ENCODE results near the gene SPATA9.
A peak's percentile ranks its signal among the peaks of the same experiment; 100 is the strongest.
"Not testable (repeated sequence)": the region's sequence is repeated elsewhere in the genome, so short reads cannot be mapped to it uniquely, and the experiment has no call there.

SPATA9 gene

GRCh38 chr5:95638632-95639031, 44.2 kb downstream of the SPATA9 start:
- no peak overlapping the region for H3K4me3 ChIP-seq (ENCODE audit: low read depth, low read length)
- DNase-seq (ENCODE audit: low read depth, low spot score), result no peak
- no peak for TF ChIP-seq CTCF (IDR thresholded peaks at IDR 0.05; ENCODE audit: low read depth, low read length)
- in situ Hi-C loops (cut with HindIII; ENCODE audit: low sequenced_read_pairs), result no loop called here

GRCh38 chr5:95634081-95634480, 48.7 kb downstream of the SPATA9 start:
- H3K4me3 ChIP-seq (ENCODE audit: low read depth, low read length), result no peak overlapping the region
- TF ChIP-seq CTCF (IDR thresholded peaks at IDR 0.05; ENCODE audit: low read depth, low read length), result no peak
- in situ Hi-C loops (cut with HindIII; ENCODE audit: low sequenced_read_pairs), result no loop called here
- no peak for DNase-seq (ENCODE audit: low read depth, low spot score)

- no peak overlapping the region for H3K4me3 ChIP-seq (ENCODE audit: low read depth, low read length)
- in situ Hi-C loops (cut with HindIII; ENCODE audit: low sequenced_read_pairs), result no loop called here
- TF ChIP-seq CTCF (IDR thresholded peaks at IDR 0.05; ENCODE audit: low read depth, low read length), result no peak
- no peak for DNase-seq (ENCODE audit: low read depth, low spot score)
Observed at GRCh38 chr5:95633671-95634070, 49.1 kb downstream of the SPATA9 start.

- H3K4me3 ChIP-seq (ENCODE audit: low read depth, low read length); in situ Hi-C loops (cut with HindIII; ENCODE audit: low sequenced_read_pairs); DNase-seq (ENCODE audit: low read depth, low spot score): not testable (repeated sequence)
Observed at GRCh38 chr5:95632942-95633341, 49.8 kb downstream of the SPATA9 start.

- no peak for TF ChIP-seq CTCF (IDR thresholded peaks at IDR 0.05; ENCODE audit: low read depth, low read length)
- in situ Hi-C loops (cut with HindIII; ENCODE audit: low sequenced_read_pairs), result no loop called here
- DNase-seq (ENCODE audit: low read depth, low spot score), result peak; percentile 28
- no peak overlapping the region for H3K4me3 ChIP-seq (ENCODE audit: low read depth, low read length)
Observed at GRCh38 chr5:95631991-95632675, 50.7 kb downstream of the SPATA9 start.

GRCh38 chr5:95631255-95631958, 51.4 kb downstream of the SPATA9 start:
- in situ Hi-C loops (cut with HindIII; ENCODE audit: low sequenced_read_pairs), result no loop called here
- DNase-seq (ENCODE audit: low read depth, low spot score), result peak; percentile 83
- no peak for TF ChIP-seq CTCF (IDR thresholded peaks at IDR 0.05; ENCODE audit: low read depth, low read length)
- H3K4me3 ChIP-seq (ENCODE audit: low read depth, low read length), result no peak overlapping the region

- no peak for DNase-seq (ENCODE audit: low read depth, low spot score)
- in situ Hi-C loops (cut with HindIII; ENCODE audit: low sequenced_read_pairs), result no loop called here
- H3K4me3 ChIP-seq (ENCODE audit: low read depth, low read length), result no peak overlapping the region
- TF ChIP-seq CTCF (IDR thresholded peaks at IDR 0.05; ENCODE audit: low read depth, low read length), result no peak
Observed at GRCh38 chr5:95630394-95630917, 52.3 kb downstream of the SPATA9 start.
